Esophagus muscularis mucosa (tissue), 4 donors: Measurements from ENCODE around the gene C2CD4D.

Experiments
- CTCF ChIP-seq, 3 experiments: fragments of 200-600 bp in 2 of 3; fragments of 450-650 bp in 1 of 3; sonication (generic) in 2 of 3; IDR thresholded peaks; one replicate each; pipeline ENCODE4 v1.5.1; 2017 to 2019; ENCODE audit warnings: antibody characterized with exemption in 3 of 3, mild to moderate bottlenecking in 2 of 3, moderate library complexity in 1 of 3
- EP300 ChIP-seq: sonication (generic); formaldehyde crosslinking; IDR thresholded peaks from one replicate; pipeline ENCODE4 v1.6.1; 2017; ENCODE audit warnings: antibody characterized with exemption
- POLR2A ChIP-seq: fragments of 450-650 bp; IDR thresholded peaks from one replicate; pipeline ENCODE4 v1.6.1; 2017; ENCODE audit warnings: antibody characterized with exemption, moderate library complexity, mild to moderate bottlenecking, low read depth
- POLR2AphosphoS5 ChIP-seq, 2 donors: sonication (generic); formaldehyde crosslinking; IDR thresholded peaks; one replicate each; pipeline ENCODE4 v1.6.1; 2017; ENCODE audit warnings: antibody characterized with exemption in 2 of 2

- TF ChIP-seq CTCF (IDR thresholded peaks at IDR 0.05) (no peak), POLR2AphosphoS5 (IDR thresholded peaks at IDR 0.05) (no peak), POLR2A (no peak), EP300 (no peak)
These were observed 17.2 kb downstream of the C2CD4D start for GRCh38 chr1:151822404-151822803.
